ENCODE measurements around the gene NAA25. TPM values are rescaled to one million over a fixed set of nuclear protein-coding genes. Genes with fewer than 3 reads are reported as not detected.
"Not testable (repeated sequence)": the region's sequence is repeated elsewhere in the genome, so short reads cannot be mapped to it uniquely, and the experiment has no call there.

The NAA25 gene
- total RNA-seq, 1 donor from 2014 or later: 22.6 TPM

GRCh38 chr12:112116232-112117060 lies 7.9 kb upstream of the NAA25 start:
- peak; percentile 20 for DNase-seq (ENCODE audit: low read depth, low spot score)

GRCh38 chr12:112115259-112116045 lies 6.9 kb upstream of the NAA25 start:
- DNase-seq (ENCODE audit: low read depth, low spot score): no peak

- no peak for DNase-seq (ENCODE audit: low read depth, low spot score)
Measured at GRCh38 chr12:112112409-112113133, 4.0 kb upstream of the NAA25 start.

GRCh38 chr12:112111931-112112330 lies 3.3 kb upstream of the NAA25 start:
- no peak for DNase-seq (ENCODE audit: low read depth, low spot score)

GRCh38 chr12:112110787-112111662 lies 2.4 kb upstream of the NAA25 start:
- DNase-seq (ENCODE audit: low read depth, low spot score): not testable (repeated sequence)

- no peak for DNase-seq (ENCODE audit: low read depth, low spot score)
Measured at GRCh38 chr12:112107306-112108201, 1.0 kb downstream of the NAA25 start.

- no peak for DNase-seq (ENCODE audit: low read depth, low spot score)
Measured at GRCh38 chr12:112105891-112106290, 2.7 kb downstream of the NAA25 start.

GRCh38 chr12:112103758-112104503 lies 4.7 kb downstream of the NAA25 start:
- DNase-seq (ENCODE audit: low read depth, low spot score): no peak

GRCh38 chr12:112102746-112103145 lies 5.8 kb downstream of the NAA25 start:
- not testable (repeated sequence) for DNase-seq (ENCODE audit: low read depth, low spot score)

- no peak for DNase-seq (ENCODE audit: low read depth, low spot score)
Measured at GRCh38 chr12:112102127-112102526, 6.5 kb downstream of the NAA25 start.

- not testable (repeated sequence) for DNase-seq (ENCODE audit: low read depth, low spot score)
Measured at GRCh38 chr12:112100500-112100899, 8.1 kb downstream of the NAA25 start.

GRCh38 chr12:112097641-112098040 lies 10.9 kb downstream of the NAA25 start:
- no peak for DNase-seq (ENCODE audit: low read depth, low spot score)

- DNase-seq (ENCODE audit: low read depth, low spot score): no peak
Measured at GRCh38 chr12:112096667-112097066, 11.9 kb downstream of the NAA25 start.

- DNase-seq (ENCODE audit: low read depth, low spot score): no peak
Measured at GRCh38 chr12:112096070-112096469, 12.5 kb downstream of the NAA25 start.

- DNase-seq (ENCODE audit: low read depth, low spot score): no peak
Measured at GRCh38 chr12:112091563-112091962, 17.0 kb downstream of the NAA25 start.

GRCh38 chr12:112087851-112088250 lies 20.7 kb downstream of the NAA25 start:
- DNase-seq (ENCODE audit: low read depth, low spot score): no peak

- DNase-seq (ENCODE audit: low read depth, low spot score): no peak
Measured at GRCh38 chr12:112087055-112087850, 21.3 kb downstream of the NAA25 start.

GRCh38 chr12:112066566-112066965 lies 42.0 kb downstream of the NAA25 start:
- DNase-seq (ENCODE audit: low read depth, low spot score): no peak
